Activated naive CD4-positive, alpha-beta T cell treated with anti-CD3 and anti-CD28 coated beads, Interleukin-2, amount 10 ng/mL, durations not matched to agents 7 days and 5 days (primary cell): ENCODE measurements around the gene TOR1AIP2.

ENCODE experiments used
- CTCF ChIA-PET: fragments of 350-600 bp; sonication (Branson Sonifier 250); formaldehyde crosslinking; loops from one replicate; lab custom pipeline; 2021; ENCODE audit warnings: antibody characterized with exemption; lab: Charles Lee
- DNase-seq: peaks from one replicate; pipeline ENCODE4 v3.0.0-alpha.2; 2020
- H3K27ac Mint-ChIP-seq: one replicate; pipeline ENCODE4 v1.8.0; 2021; ENCODE audit warnings: mild to moderate bottlenecking, moderate library complexity, mixed read lengths
- H3K27me3 Mint-ChIP-seq: one replicate; pipeline ENCODE4 v1.8.0; 2021; ENCODE audit warnings: mild to moderate bottlenecking, mixed read lengths
- H3K36me3 Mint-ChIP-seq: one replicate; pipeline ENCODE4 v1.8.0; 2021; ENCODE audit warnings: mixed read lengths
- H3K4me1 Mint-ChIP-seq: one replicate; pipeline ENCODE4 v1.8.0; 2021; ENCODE audit warnings: mixed read lengths
- H3K4me3 Mint-ChIP-seq: one replicate; pipeline ENCODE4 v1.8.0; 2021; ENCODE audit warnings: mild to moderate bottlenecking, moderate library complexity, mixed read lengths
- H3K9me3 Mint-ChIP-seq: one replicate; pipeline ENCODE4 v1.8.0; 2021; ENCODE audit warnings: mixed read lengths

Gene TOR1AIP2

DNA sequence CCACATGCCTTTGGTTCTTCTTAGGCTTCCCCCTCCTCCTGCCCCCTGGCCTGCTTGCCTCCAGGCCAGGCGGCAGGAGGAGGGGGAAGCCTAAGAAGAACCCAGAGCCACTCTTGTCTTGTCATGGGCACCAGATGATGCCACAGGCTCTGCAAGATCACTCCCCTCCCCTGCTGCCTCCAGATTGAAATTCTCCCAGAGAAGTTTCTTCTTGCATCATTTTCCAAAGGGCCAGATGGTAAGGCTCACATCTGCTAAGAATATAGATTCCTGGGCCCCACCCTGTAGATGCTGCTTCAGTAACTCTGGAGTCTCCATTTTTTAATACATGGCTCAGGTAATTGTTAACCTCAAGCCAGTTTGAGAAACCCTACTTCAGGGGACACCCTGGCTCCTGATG is 73.7 kb downstream of the TOR1AIP2 start:
- Mint-ChIP-seq H3K4me1 (no peaks in the 10 kb centered on the region), H3K36me3 (no peaks in the 10 kb centered on the region), H3K4me3 (no peak overlapping the region), H3K27ac (no peak overlapping the region), H3K9me3 (no peaks in the 10 kb centered on the region), H3K27me3 (peaks cover 4% of the 10 kb centered on the region)
- CTCF ChIA-PET: no interaction called here
- no peak for DNase-seq

GRCh38 chr1:179803104-179803503 is 74.5 kb downstream of the TOR1AIP2 start:
- CTCF ChIA-PET: interaction anchor here (0.8 to 0.9 kb wide), 2 partner anchors 11 to 96 kb away, joined by 3 read pairs; no protein-coding TSS in a partner anchor

DNA sequence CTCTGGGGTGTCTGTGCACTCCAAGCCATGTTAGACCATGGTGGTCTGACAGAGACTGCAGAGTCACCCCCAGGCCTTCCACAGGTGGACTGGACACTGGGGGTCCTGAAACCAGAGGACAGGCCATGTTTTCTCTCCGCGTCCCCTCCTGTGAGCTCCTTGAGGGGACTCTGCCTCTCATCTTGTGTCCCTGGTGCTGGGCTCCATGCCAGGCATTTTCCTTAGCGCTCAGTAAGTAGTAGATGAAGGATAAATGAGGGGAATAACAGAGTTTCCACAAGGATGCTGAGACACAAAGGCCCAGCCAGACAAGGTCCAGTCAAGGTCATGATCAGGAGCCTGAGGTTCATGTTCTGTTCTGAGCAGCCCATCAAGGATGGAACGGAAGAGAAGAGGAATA is 77.1 kb downstream of the TOR1AIP2 start:
- H3K9me3 Mint-ChIP-seq: no peaks in the 10 kb centered on the region
- no peak for DNase-seq
- H3K36me3 Mint-ChIP-seq: no peaks in the 10 kb centered on the region
- peaks cover 10% of the 10 kb centered on the region for H3K27me3 Mint-ChIP-seq
- no peak overlapping the region for H3K27ac Mint-ChIP-seq
- no peaks in the 10 kb centered on the region for H3K4me1 Mint-ChIP-seq
- H3K4me3 Mint-ChIP-seq: no peak overlapping the region
- CTCF ChIA-PET: no interaction called here

More at GRCh38 chr1:179803104-179803503, 74.5 kb downstream of the TOR1AIP2 start:
- Mint-ChIP-seq H3K27ac (no peak overlapping the region), H3K9me3 (no peaks in the 10 kb centered on the region), H3K27me3 (peaks cover 7% of the 10 kb centered on the region), H3K4me1 (no peaks in the 10 kb centered on the region), H3K36me3 (no peaks in the 10 kb centered on the region), H3K4me3 (no peak overlapping the region)
- no peak for DNase-seq

DNA sequence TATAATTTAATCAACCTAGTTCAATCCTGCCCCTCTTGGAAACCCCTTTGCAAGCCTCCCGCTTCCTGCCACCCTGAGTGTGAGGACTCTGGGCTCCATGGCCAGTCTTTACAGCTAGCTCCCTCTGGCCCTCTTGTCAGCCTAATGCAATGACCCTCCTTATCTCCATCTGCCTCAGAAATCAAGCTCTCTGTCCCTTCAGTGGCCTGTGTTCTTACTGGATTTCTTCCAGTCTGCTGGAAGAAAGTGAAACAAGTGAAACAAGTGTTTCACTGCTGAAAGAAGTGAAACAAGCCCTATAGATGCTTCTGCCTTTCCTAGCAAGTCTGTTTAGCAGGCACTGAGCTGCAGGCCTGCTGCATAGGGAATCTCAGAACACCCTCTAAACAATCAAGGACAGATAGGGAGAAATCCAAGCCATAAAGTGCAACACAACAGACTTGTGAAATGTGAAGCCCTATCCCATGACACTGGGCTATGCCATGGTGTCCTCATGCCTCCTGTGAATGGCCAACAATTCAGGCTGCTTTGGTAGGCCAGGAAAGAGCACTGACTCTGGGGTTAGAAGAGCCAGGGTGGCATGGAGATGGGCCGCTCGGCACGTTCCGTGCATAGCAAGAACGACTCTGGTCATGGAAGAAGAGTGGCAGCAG is 78.6 kb downstream of the TOR1AIP2 start:
- Mint-ChIP-seq H3K27ac (no peak overlapping the region), H3K27me3 (peaks cover 10% of the 10 kb centered on the region), H3K4me3 (no peak overlapping the region), H3K4me1 (no peaks in the 10 kb centered on the region), H3K9me3 (no peaks in the 10 kb centered on the region), H3K36me3 (no peaks in the 10 kb centered on the region)
- DNase-seq: no peak
- CTCF ChIA-PET: interaction anchor here (1.3 to 2.4 kb wide), 2 partner anchors 10 to 16 kb away, joined by 4 to 18 read pairs; no protein-coding TSS in a partner anchor

GRCh38 chr1:179798213-179798863 is 79.3 kb downstream of the TOR1AIP2 start:
- Mint-ChIP-seq H3K4me3 (no peak overlapping the region), H3K36me3 (no peaks in the 10 kb centered on the region), H3K4me1 (no peaks in the 10 kb centered on the region), H3K27ac (no peak overlapping the region), H3K9me3 (no peaks in the 10 kb centered on the region), H3K27me3 (peaks cover 10% of the 10 kb centered on the region)
- no peak for DNase-seq
- CTCF ChIA-PET: interaction anchor here (1.3 to 2.4 kb wide), 2 partner anchors 11 to 17 kb away, joined by 4 to 18 read pairs; no protein-coding TSS in a partner anchor

- H3K27ac Mint-ChIP-seq: no peak overlapping the region
- H3K27me3 Mint-ChIP-seq: peaks cover 16% of the 10 kb centered on the region
- no peaks in the 10 kb centered on the region for H3K36me3 Mint-ChIP-seq
- no peaks in the 10 kb centered on the region for H3K4me1 Mint-ChIP-seq
- CTCF ChIA-PET: interaction anchor here (1.2 to 3.5 kb wide), 2 partner anchors 15 to 20 kb away, joined by 5 to 19 read pairs; no protein-coding TSS in a partner anchor
- DNase-seq: no peak
- H3K9me3 Mint-ChIP-seq: no peaks in the 10 kb centered on the region
- no peak overlapping the region for H3K4me3 Mint-ChIP-seq
These were observed 82.9 kb downstream of the TOR1AIP2 start for GRCh38 chr1:179794669-179795068.

DNA sequence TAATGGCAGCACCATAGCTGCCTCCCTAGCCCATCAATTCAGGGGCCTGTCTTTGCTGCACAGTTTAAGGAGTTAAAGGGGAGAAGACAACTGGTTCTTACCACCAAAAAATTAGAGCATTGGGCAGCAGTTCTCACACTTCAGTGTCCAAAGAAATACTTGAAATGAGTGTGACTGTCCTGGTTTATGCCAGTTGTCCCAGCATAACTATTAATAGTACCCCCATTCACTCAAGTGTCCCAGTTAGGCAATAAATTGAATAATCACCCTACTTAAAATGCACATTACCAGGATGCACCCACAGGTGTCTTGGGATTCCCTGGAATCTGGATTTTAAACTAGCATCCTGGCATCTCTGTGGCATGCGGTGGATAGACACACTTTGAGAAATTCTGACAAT is 83.5 kb downstream of the TOR1AIP2 start:
- Mint-ChIP-seq H3K27ac (no peak overlapping the region), H3K4me1 (no peaks in the 10 kb centered on the region), H3K36me3 (no peaks in the 10 kb centered on the region), H3K9me3 (no peaks in the 10 kb centered on the region), H3K27me3 (peaks cover 20% of the 10 kb centered on the region), H3K4me3 (no peak overlapping the region)
- CTCF ChIA-PET: interaction anchor here (3.5 kb wide), 1 partner anchor 16 kb away, joined by 19 read pairs; no protein-coding TSS in a partner anchor
- no peak for DNase-seq

DNA sequence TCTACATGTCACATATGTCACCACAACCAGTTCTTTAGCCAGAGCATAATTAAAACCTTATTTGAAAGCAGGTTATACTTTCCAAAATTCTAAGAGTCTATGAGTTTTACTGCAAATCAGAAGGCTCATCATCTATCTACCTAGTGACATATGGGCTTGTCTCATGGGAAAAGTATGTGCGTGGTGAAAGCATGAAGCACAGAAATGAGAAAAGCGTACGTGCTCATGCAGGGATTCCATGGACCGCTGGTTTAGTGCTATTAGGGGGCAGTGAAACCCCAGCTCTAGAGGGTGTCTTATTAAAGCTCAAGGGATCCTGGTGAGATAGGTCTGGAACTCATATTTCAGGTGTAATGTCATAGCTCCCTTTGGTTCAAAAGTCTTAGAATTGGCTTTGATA is 84.3 kb downstream of the TOR1AIP2 start:
- Mint-ChIP-seq H3K27me3 (peaks cover 23% of the 10 kb centered on the region), H3K4me1 (no peaks in the 10 kb centered on the region), H3K4me3 (no peak overlapping the region), H3K36me3 (no peaks in the 10 kb centered on the region), H3K9me3 (no peaks in the 10 kb centered on the region), H3K27ac (no peak overlapping the region)
- no peak for DNase-seq
- CTCF ChIA-PET: interaction anchor here (1.2 to 1.9 kb wide), 3 partner anchors 17 to 86 kb away, joined by 4 to 6 read pairs (median 6); no protein-coding TSS in a partner anchor
